Activated CD8-positive, alpha-beta T cell treated with anti-CD3 and anti-CD28 coated beads, Interleukin-2, amount 10 ng/mL, durations not matched to agents 7 days and 5 days (primary cell): Measurements from ENCODE around the gene ARMH1. TPM values are rescaled to one million over a fixed set of nuclear protein-coding genes. Genes with fewer than 3 reads are reported as not detected.

Experiments
- ATAC-seq: fragments of 150-1000 bp; cut with Tn5 transposase; one replicate; pipeline ENCODE4 v1.10.0; 2021; ENCODE audit warnings: moderate library complexity
- CTCF ChIA-PET: fragments of 350-600 bp; sonication (Branson Sonifier 250); formaldehyde crosslinking; loops from one replicate; lab custom pipeline; 2021; ENCODE audit warnings: antibody characterized with exemption; lab: Charles Lee
- POLR2A ChIA-PET: fragments of 350-600 bp; sonication (Branson Sonifier 250); formaldehyde crosslinking; loops from one replicate; lab custom pipeline; 2021; ENCODE audit warnings: antibody characterized with exemption; lab: Charles Lee
- DNase-seq: peaks from one replicate; pipeline ENCODE4 v3.0.0-alpha.2; 2020
- H3K27ac Mint-ChIP-seq: one replicate; pipeline ENCODE4 v1.8.0; 2021; ENCODE audit warnings: mild to moderate bottlenecking, mixed read lengths
- H3K27me3 Mint-ChIP-seq: one replicate; pipeline ENCODE4 v1.8.0; 2021; ENCODE audit warnings: low read depth, mixed read lengths
- H3K36me3 Mint-ChIP-seq: one replicate; pipeline ENCODE4 v1.8.0; 2021; ENCODE audit warnings: low read depth, mixed read lengths
- H3K4me1 Mint-ChIP-seq: one replicate; pipeline ENCODE4 v1.8.0; 2021; ENCODE audit warnings: low read depth, mixed read lengths
- H3K4me3 Mint-ChIP-seq: one replicate; pipeline ENCODE4 v1.8.0; 2021; ENCODE audit warnings: mild to moderate bottlenecking, mixed read lengths
- H3K9me3 Mint-ChIP-seq: one replicate; pipeline ENCODE4 v1.8.0; 2022; ENCODE audit warnings: mixed read lengths; ENCODE audit not compliant: insufficient read depth
- total RNA-seq, 2 experiments: library from RNA; stranded (reverse); gene quantifications; one replicate each; pipeline ENCODE4 v1.2.3, GENCODE V29; 2021

The ARMH1 gene
- total RNA-seq, 2 experiments from 2014 or later, result 80.0 to 88.4 TPM

DNA sequence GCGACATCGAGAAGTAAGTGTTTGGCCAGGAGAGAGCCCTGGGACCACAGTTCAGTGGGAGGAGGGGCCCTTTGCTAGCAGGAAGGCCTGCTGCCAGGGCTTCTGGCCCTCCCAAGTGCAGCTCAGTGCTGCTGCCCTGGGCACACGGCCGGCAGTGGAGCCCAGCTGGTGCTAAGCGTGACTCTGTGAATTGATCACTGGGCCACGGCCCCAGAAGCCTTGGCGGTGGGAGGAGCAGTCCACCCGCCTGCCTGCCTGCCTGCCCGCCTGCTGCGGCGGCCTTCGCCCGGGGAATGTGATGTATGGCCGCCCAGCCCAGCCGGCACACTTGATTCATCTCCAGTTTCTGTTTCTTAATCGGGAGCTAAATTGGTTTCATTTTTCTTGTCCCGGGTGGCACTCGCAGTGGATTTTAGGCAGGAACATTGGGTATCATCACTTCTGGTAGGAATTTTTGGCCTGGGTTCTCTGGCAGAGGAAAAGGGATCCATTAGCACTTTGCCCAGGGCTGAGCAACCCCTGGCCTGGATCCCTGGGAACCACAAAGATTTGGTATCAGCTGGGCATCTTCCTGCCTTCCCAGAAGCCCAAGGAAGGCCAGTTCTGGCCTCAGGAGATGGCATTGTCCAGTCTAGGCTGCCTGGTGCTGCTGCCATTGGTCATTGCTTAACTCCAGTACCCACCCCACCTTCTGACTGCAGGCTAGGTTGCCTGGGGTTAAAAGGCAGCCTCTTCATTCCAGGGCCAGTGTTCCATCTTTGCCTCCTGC, 28.9 kb upstream of the ARMH1 start:
- DNase-seq (no peak), ATAC-seq (no peak)
- no peaks in the 10 kb centered on the region for H3K4me1 Mint-ChIP-seq
- H3K9me3 Mint-ChIP-seq, result no peaks in the 10 kb centered on the region
- H3K27ac Mint-ChIP-seq, result no peak overlapping the region
- ChIA-PET CTCF (interaction anchor here (1.6 kb wide), 1 partner anchor 12 kb away, joined by 3 read pairs; no protein-coding TSS in a partner anchor), POLR2A (no interaction called here)
- H3K36me3 Mint-ChIP-seq, result peaks cover 54% of the 10 kb centered on the region
- no peaks in the 10 kb centered on the region for H3K27me3 Mint-ChIP-seq
- no peak overlapping the region for H3K4me3 Mint-ChIP-seq

DNA sequence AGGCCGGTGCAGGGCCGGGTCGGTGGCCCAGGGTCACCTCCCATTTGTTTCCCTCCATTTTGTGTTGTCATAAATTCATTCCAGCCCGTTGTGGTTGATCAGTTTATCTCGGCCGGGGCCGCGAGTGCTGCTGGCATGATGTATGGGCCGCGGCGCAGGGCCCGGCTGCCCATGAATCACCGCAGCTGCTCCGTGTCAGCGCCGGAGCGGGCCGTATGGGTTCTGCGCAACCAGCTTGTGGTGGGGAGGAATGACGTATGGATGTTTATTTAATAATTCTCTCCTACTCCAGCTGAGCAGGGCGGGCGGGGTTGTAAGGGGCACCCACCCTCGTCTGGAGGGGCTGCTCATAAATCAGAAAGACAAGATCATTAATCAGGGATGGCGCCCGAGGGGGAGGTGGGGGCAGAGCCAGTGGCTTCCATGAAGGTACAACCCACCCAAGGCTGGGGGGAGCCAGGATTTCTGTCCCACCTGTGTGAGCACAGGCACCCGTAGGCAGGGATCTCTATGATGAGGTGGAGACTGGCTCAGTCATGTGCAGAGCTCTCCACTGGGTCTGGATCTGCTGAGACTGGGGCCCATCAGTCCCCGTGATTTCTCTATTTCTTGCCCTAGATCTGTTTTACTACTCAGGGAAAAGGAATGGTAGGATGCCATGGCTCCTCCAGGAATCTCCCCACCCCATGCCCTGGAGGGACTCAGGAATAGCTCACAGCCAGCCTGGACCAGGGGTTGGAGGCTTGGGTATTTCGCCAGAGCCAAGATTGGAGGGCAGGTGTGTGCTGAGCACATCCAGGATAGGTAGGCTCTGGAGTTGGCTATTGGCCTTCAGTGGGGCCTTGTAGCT, 28.0 kb upstream of the ARMH1 start:
- Mint-ChIP-seq H3K27ac (no peak overlapping the region), H3K27me3 (no peaks in the 10 kb centered on the region), H3K36me3 (peaks cover 48% of the 10 kb centered on the region), H3K9me3 (no peaks in the 10 kb centered on the region), H3K4me1 (no peaks in the 10 kb centered on the region), H3K4me3 (no peak overlapping the region)
- CTCF ChIA-PET, result interaction anchor here (0.8 to 1.6 kb wide), 4 partner anchors 13 to 99 kb away, joined by 3 to 7 read pairs (median 3); no protein-coding TSS in a partner anchor
- POLR2A ChIA-PET, result interaction anchor here (1.0 to 2.4 kb wide), 3 partner anchors 10 to 18 kb away, joined by 4 to 15 read pairs (median 7); no protein-coding TSS in a partner anchor
- ATAC-seq (no peak), DNase-seq (no peak)

DNA sequence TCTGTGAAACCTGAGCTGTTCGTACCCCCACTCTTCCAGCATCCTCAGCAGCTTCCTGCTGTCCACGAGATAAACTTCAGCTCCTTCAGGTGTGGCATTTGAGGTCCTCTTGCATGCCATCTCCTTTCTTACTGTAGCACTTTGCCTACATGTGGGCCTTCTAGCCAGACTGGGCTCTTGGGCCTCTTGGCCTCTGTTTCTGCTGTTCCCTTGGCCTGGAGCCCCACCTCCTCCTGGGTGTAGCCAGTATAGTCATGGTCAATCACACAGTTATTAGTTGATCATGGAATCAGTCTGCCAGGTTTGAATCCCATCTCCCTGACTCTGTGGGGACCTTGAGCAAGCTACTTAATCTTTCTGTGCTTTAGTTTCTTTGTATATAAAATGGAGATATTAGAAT, 26.6 kb upstream of the ARMH1 start:
- no peak for DNase-seq
- Mint-ChIP-seq H3K9me3 (no peaks in the 10 kb centered on the region), H3K27ac (no peak overlapping the region), H3K36me3 (peaks cover 46% of the 10 kb centered on the region), H3K27me3 (no peaks in the 10 kb centered on the region), H3K4me3 (no peak overlapping the region), H3K4me1 (no peaks in the 10 kb centered on the region)
- CTCF ChIA-PET, result interaction anchor here (1.3 to 1.6 kb wide), 3 partner anchors 16 to 76 kb away, joined by 3 to 7 read pairs (median 5); no protein-coding TSS in a partner anchor
- ATAC-seq, result no peak
- POLR2A ChIA-PET, result interaction anchor here (2.0 to 2.4 kb wide), 2 partner anchors 11 to 16 kb away, joined by 7 to 15 read pairs; no protein-coding TSS in a partner anchor

GRCh38 chr1:44648529-44649250, 25.8 kb upstream of the ARMH1 start:
- H3K36me3 Mint-ChIP-seq, result peaks cover 41% of the 10 kb centered on the region
- ATAC-seq (no peak), DNase-seq (no peak)
- CTCF ChIA-PET, result interaction anchor here (1.3 kb wide), 1 partner anchor 40 kb away, joined by 5 read pairs; no protein-coding TSS in a partner anchor
- H3K9me3 Mint-ChIP-seq, result no peaks in the 10 kb centered on the region
- H3K4me3 Mint-ChIP-seq, result no peak overlapping the region
- no peak overlapping the region for H3K27ac Mint-ChIP-seq
- POLR2A ChIA-PET, result interaction anchor here (2.4 kb wide), 1 partner anchor 17 kb away, joined by 15 read pairs; no protein-coding TSS in a partner anchor
- H3K4me1 Mint-ChIP-seq, result no peaks in the 10 kb centered on the region
- H3K27me3 Mint-ChIP-seq, result no peaks in the 10 kb centered on the region

DNA sequence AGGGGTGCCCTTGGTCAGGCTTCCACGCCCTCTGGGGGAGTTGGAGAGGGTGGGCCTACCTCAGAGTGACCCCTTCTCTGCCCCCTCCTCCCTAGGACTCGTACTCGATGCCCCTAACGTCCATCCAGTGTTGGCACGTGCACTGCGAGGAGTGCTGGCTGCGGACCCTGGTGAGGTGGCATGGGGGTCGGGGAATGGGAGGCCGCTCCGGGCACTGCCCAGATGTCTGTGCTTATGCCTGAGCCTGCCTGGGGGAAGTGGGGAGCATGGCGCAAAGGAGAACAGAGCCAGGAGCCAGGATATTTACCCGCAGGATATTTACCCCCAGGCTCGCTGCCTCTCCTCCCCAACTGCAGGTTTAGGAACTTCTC, 24.7 kb upstream of the ARMH1 start:
- no peak for ATAC-seq
- Mint-ChIP-seq H3K27ac (no peak overlapping the region), H3K9me3 (no peaks in the 10 kb centered on the region), H3K4me3 (no peak overlapping the region), H3K36me3 (peaks cover 31% of the 10 kb centered on the region), H3K27me3 (no peaks in the 10 kb centered on the region), H3K4me1 (no peaks in the 10 kb centered on the region)
- ChIA-PET CTCF (interaction anchor here (0.6 to 3.9 kb wide), 2 partner anchors 77 to 266 kb away, joined by 3 to 72 read pairs; no protein-coding TSS in a partner anchor), POLR2A (no interaction called here)
- no peak for DNase-seq

DNA sequence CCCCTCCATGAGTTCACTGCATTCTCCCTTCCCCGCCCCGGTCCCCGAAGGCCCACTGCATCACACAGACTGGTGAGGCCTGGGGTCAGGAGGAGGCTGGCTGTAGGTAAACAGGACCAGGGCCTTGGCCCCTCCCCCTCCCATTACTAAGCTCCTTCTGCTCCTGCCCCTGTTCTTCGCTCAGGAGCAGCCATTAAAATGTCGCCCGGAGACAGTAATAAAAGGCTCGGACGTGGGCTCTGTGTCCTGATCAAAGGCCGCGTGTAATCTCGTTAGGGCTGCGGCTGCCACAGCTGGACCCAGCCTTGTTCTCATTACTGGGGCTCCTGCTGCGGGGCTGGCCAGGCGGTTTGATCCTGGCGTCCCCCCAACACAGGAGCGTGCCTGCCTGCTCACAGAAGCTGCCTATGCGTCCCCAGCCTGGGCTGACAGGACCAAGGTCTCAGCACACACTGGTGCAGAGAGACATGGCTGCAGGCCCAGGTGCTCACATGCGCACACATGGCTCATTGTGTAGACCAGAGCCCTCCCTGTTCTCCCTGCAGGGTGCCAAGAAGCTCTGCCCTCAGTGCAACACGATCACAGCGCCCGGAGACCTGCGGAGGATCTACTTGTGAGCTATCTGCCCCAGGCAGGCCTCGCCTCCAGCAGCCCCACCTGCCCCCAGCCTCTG, 24.2 kb upstream of the ARMH1 start:
- Mint-ChIP-seq H3K27me3 (no peaks in the 10 kb centered on the region), H3K9me3 (no peaks in the 10 kb centered on the region), H3K27ac (no peak overlapping the region), H3K36me3 (peaks cover 27% of the 10 kb centered on the region), H3K4me3 (no peak overlapping the region), H3K4me1 (no peaks in the 10 kb centered on the region)
- no peak for DNase-seq
- ATAC-seq, result no peak
- CTCF ChIA-PET, result interaction anchor here (0.6 to 3.9 kb wide), 5 partner anchors 10 to 266 kb away, joined by 3 to 72 read pairs (median 42); partner anchors contain the start of genes ARMH1 and TMEM53
- POLR2A ChIA-PET, result interaction anchor here (0.7 to 1.6 kb wide), 2 partner anchors 18 to 125 kb away, joined by 3 to 4 read pairs; partner anchors contain the start of gene RPS8

DNA sequence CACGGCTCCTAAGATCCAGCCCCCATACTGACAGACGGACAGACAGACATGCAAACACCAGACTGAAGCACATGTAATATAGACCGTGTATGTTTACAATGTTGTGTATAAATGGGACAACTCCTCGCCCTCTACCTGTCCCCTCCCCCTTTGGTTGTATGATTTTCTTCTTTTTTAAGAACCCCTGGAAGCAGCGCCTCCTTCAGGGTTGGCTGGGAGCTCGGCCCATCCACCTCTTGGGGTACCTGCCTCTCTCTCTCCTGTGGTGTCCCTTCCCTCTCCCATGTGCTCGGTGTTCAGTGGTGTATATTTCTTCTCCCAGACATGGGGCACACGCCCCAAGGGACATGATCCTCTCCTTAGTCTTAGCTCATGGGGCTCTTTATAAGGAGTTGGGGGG, 23.4 kb upstream of the ARMH1 start:
- ChIA-PET CTCF (interaction anchor here (1.0 to 3.9 kb wide), 11 partner anchors 11 to 433 kb away, joined by 3 to 72 read pairs (median 25); partner anchors contain the start of genes ARMH1 and TMEM53), POLR2A (interaction anchor here (0.7 to 1.6 kb wide), 3 partner anchors 18 to 124 kb away, joined by 3 to 4 read pairs (median 3); partner anchors contain the start of gene RPS8)
- Mint-ChIP-seq H3K36me3 (peaks cover 27% of the 10 kb centered on the region), H3K4me1 (no peaks in the 10 kb centered on the region), H3K4me3 (no peak overlapping the region), H3K27ac (no peak overlapping the region), H3K27me3 (no peaks in the 10 kb centered on the region), H3K9me3 (no peaks in the 10 kb centered on the region)
- no peak for DNase-seq
- no peak for ATAC-seq

DNA sequence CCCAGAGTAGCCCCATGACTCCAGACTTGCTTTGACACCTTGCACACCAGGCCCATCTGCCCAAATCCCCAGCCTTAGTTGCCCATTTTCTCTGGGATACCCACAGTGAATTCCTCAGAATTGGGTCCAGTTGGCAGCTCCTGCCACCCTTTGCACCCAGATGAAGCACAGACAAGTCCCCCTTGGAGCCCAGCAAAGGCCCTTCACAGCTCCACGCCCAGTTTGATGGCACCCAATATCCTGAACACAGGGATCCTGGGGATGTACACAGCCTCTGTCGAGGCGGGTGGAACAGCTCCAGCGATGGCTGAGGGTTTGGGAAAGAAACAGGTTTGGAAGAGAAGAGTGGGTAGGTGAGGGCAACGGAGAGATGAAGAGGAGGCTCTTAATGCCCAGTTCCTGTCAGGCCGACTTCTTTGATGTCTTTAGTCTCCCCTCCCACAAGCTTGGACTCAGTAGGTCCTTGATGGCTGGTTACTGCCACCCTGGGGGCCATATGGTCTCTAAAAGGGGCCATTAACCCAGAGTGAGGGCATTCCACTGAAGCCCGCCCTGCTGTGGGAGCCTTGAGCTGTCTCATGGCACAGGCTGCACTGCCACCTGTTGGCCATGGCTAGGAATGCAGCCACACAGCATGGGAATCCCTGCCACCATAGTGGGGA, 21.9 kb upstream of the ARMH1 start:
- no peaks in the 10 kb centered on the region for H3K4me1 Mint-ChIP-seq
- CTCF ChIA-PET, result interaction anchor here (0.5 to 3.9 kb wide), 44 partner anchors 10 to 560 kb away, joined by 3 to 72 read pairs (median 5); partner anchors contain the start of genes ARMH1, RNU5D-1 and TMEM53
- no peak overlapping the region for H3K27ac Mint-ChIP-seq
- POLR2A ChIA-PET, result interaction anchor here (0.6 to 2.1 kb wide), 6 partner anchors 16 to 1002 kb away, joined by 3 to 17 read pairs (median 3); partner anchors contain the start of gene KDM4A
- H3K9me3 Mint-ChIP-seq, result no peaks in the 10 kb centered on the region
- ATAC-seq, result peak; percentile 91
- no peak overlapping the region for H3K4me3 Mint-ChIP-seq
- DNase-seq, result peak; percentile 79
- peaks cover 16% of the 10 kb centered on the region for H3K36me3 Mint-ChIP-seq
- no peaks in the 10 kb centered on the region for H3K27me3 Mint-ChIP-seq

DNA sequence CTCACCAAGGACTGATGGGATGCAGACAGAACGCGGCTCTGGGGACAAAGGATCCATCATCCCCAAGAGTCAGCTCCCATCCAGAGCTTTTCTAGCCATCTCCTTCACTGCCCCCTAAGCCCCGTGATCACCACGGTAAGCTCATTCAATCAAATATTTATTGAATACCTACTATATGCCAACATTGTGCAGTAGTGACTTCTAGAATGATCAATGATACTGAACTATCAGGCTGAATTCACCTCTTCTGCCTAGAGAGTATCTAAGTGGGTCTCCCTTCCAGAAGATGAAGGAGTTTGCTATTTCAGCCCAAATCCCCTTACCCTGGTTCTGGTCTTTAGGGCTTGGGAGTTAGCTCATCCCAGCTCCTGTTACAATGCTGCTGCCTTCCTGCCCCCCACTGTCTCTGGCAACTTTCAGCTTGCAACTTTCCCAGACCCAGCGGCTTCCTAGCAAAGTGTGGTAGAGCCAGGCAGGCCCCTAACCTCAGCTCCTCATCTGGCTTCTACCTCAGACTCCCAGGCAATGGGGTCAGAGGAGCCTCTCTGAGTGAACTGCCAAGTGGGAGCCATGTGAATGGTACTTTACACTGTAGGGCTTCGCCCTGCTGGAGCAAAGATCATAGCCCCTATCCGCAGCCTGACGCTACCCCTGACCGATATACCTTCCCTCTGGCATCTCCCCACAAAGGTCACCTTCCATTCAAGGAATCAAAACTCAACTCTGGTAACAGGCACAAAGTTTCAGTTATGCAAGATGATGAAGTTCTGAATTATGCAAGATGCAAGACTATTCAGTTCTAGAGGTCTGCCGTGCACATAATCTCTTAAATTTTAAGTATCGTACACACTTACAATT, 21.2 kb upstream of the ARMH1 start:
- POLR2A ChIA-PET, result interaction anchor here (0.6 to 2.1 kb wide), 5 partner anchors 17 to 73 kb away, joined by 3 to 17 read pairs (median 3); no protein-coding TSS in a partner anchor
- no peak overlapping the region for H3K4me3 Mint-ChIP-seq
- CTCF ChIA-PET, result interaction anchor here (0.8 to 3.9 kb wide), 40 partner anchors 9 to 560 kb away, joined by 3 to 72 read pairs (median 5); partner anchors contain the start of genes ARMH1, RNU5D-1 and TMEM53
- H3K36me3 Mint-ChIP-seq, result peaks cover 16% of the 10 kb centered on the region
- no peaks in the 10 kb centered on the region for H3K9me3 Mint-ChIP-seq
- H3K27me3 Mint-ChIP-seq, result no peaks in the 10 kb centered on the region
- no peak for DNase-seq
- ATAC-seq, result peak; percentile 6
- H3K4me1 Mint-ChIP-seq, result no peaks in the 10 kb centered on the region
- peak overlapping the region; percentile 10 for H3K27ac Mint-ChIP-seq
